GM12872 (cell line): ENCODE results near the gene TSPAN1.
A peak's percentile ranks its signal among the peaks of the same experiment; 100 is the strongest.

Source experiments
- TF ChIP-seq, protein P1 (sequence below): IDR thresholded peaks from 3 replicates; pipeline ENCODE4 v1.5.1; 2011; ENCODE audit warnings: low read depth, mild to moderate bottlenecking, low read length, moderate library complexity; ENCODE audit not compliant: insufficient read depth

Gene TSPAN1

DNA sequence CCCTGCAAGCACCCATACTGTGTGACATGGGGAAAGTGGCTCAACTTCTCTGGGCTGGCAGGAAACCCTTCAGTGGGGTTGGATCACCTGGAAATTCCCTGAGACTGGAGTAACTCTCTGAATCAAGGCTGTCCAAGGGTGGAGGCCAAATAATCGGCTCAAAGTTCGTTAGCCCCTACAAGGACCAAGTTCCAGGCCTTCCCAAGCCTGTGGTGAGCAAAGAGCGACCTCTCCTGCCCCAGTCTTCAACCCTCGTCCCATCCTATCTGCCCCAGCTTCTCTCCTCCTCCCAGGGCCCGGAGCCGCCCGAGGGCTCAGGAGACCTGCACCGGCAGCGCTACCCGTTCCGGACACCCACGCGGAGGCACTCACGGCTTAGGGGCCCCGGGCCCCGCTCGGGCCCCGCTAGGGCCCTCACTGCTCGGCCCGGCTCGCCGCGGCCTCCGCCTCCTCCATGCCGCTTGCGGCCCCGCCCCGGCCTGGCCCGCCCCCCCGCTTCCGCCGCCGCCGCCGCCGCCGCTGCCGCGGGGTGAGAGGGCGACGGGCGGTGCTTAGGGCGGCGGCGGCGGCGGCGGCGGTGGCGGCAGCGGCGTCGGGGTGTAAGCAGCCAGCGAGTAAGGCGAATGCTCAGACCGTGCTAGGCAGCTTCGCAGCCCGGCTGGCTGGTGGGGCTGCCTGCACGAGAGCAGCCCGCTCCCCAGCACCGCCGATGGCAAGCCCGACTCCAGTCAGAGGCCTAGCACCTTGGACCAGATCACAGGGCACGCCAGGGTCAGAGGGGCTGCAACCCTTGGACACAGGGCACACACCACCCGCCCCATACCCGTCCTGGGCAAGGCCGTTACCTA, 23.3 kb downstream of the TSPAN1 start, which contains the start of gene POMGNT1:
TSS of gene POMGNT1 (minus strand) at position 471 of the 848 bp plus-strand sequence. CDS start 613 bp downstream, outside the sequence.
- TF ChIP-seq, protein P1, sequence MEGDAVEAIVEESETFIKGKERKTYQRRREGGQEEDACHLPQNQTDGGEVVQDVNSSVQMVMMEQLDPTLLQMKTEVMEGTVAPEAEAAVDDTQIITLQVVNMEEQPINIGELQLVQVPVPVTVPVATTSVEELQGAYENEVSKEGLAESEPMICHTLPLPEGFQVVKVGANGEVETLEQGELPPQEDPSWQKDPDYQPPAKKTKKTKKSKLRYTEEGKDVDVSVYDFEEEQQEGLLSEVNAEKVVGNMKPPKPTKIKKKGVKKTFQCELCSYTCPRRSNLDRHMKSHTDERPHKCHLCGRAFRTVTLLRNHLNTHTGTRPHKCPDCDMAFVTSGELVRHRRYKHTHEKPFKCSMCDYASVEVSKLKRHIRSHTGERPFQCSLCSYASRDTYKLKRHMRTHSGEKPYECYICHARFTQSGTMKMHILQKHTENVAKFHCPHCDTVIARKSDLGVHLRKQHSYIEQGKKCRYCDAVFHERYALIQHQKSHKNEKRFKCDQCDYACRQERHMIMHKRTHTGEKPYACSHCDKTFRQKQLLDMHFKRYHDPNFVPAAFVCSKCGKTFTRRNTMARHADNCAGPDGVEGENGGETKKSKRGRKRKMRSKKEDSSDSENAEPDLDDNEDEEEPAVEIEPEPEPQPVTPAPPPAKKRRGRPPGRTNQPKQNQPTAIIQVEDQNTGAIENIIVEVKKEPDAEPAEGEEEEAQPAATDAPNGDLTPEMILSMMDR: 0 out of 3 replicates have a peak, but pooled peaks have one; percentile 22

DNA sequence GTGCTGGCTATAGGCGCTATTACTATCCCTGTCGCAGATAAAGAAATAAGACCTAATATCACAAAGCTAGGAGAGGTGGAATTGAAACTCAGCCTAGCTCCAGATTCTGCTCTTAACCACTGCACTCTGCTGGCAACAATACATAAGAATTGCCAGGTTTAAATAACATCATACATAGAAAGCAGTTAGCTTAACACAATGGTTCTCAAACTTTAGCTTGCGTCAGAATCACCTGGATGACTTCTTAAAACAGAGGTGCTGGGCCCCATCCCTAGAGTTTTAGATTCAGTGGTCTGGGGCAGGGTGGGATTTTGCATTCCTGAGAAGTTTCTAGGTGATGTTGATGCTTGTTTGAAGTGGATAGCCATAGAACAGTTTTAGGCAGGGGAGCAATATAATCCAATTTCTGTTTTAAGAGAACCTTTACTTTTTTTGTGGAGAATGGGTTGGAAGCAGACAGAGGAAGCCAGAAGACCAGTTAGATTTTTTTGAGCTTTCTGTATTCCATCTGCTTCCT, 24.4 kb downstream of the TSPAN1 start:
- TF ChIP-seq, protein P1: no peak

DNA sequence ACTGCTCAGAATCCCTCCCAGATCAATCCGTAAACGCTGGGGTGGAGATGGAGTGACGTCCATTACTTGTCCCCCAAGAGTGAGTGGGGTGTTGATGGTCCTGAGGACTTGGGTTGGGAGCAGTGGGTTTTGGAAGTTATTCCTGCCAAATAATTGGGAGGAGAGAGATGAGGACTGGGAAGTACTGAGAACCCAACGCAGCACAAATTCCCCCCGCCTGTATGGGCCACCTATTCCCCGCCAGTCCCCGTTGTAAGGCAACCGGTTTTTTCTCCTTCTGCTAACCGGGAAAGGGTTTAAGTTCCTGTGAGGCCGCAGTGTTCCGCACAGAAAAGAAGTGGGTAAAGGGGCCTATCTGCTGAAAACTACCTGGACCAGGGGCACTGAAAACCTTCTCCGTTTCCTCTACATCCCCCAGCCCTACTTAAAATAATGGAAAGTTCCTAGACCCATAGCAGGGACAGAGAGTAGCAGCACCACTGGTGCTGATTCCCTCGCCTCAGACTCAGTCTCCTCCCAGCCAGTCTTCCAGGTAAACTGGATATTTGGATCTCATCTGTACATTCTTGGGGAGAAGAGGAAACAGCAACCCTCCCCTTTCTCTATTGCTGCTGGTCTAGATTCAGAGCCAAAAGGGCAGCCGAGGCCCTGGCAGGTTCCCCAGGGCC, 29.0 kb downstream of the TSPAN1 start:
- TF ChIP-seq, protein P1: no peak

DNA sequence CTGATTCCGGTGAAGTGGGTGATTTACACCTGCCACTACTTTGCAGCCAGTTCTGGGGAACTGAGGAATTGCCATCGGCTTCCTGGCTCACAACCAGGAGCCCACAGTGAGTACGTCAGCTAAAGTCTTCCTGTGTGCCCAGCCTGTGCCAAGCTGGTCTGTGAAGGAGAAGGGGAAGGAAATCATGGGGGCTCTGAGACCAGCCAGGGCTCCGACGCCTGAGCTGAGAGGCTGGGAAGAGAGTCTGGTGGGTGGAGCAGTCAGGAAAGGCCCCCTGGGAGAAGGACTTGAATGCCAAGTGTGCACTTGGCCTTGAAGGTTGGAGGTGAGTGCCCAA, 29.5 kb downstream of the TSPAN1 start:
- TF ChIP-seq, protein P1: no peak

DNA sequence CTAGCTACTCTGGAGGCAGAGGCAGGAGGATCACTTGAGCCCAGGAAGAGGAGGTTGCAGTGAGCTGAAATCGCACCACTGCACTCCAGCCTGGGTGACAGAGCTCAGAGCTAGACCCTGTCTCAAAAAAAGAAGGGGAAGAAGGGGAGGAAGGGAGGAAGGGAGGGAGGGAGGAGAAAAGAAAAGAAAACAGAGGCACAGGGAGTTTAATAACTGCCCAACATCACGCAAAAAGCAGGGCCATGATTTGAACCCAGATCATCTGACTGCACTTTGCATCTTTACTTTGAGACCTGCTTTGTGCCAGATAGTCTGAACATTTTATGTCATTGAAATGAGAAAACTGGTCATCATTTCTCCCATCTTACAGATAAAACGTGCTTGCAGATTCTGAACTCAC, 30.3 kb downstream of the TSPAN1 start:
- TF ChIP-seq, protein P1: no peak

DNA sequence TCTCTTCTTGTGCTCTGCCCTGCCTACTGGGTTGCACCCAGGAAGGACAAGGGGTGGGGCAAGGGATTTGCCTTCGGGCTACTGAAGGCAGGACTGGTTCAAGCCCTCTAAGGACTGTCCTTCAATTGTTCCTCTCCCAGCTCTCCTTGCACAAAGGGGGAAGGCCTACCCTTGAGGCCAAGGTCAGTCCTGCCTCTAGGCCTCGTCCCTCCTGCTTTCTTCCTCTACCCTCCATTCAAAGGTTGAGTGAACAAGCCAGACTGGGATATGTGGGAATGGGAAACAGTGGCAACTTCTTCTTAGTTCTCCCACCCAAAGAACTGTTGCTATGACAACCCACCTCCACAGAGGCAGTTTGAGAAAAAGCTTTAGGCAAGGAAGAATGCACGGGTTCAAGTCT, 30.9 kb downstream of the TSPAN1 start:
- TF ChIP-seq, protein P1: no peak

DNA sequence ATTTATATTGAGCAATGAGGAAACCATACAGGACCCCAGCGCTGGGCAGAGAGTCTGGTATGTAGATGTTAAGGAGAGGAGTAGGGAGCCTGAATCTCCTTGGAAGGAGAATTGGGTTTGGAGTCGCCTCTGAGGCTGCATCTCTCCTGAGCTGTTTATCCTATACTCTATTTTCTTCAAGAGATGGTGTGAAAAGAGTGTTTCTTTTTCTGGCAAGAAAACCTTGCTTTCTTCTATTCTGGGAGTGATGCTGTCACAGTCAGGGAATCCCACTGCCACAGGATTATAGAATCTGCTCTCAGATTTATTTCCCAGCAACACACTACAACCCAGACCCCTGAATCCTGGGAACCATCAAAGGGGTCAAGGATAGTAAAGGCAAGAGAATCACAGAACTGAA, 31.5 kb downstream of the TSPAN1 start:
- TF ChIP-seq, protein P1: no peak
